HG03060 (cell line): ENCODE data around the gene IL1RAPL2.
"Not testable (repeated sequence)": the region's sequence is repeated elsewhere in the genome, so short reads cannot be mapped to it uniquely, and the experiment has no call there.

ENCODE experiments used
- ATAC-seq: cut with Tn5 transposase; IDR thresholded peaks from one replicate; pipeline ENCODE4 v1.9.1; 2021; ENCODE audit warnings: low read depth, moderate number of reproducible peaks; ENCODE audit not compliant: unreplicated experiment

The IL1RAPL2 gene

GRCh38 chrX:105753411-105753810 is 1187.4 kb downstream of the IL1RAPL2 start:
- ATAC-seq = no peak

- no peak for ATAC-seq
Measured at GRCh38 chrX:105754286-105754964, 1188.4 kb downstream of the IL1RAPL2 start.

GRCh38 chrX:105755109-105755508 is 1189.1 kb downstream of the IL1RAPL2 start:
- ATAC-seq = no peak

GRCh38 chrX:105758754-105759153 is 1192.8 kb downstream of the IL1RAPL2 start:
- no peak for ATAC-seq

GRCh38 chrX:105759598-105759997 is 1193.6 kb downstream of the IL1RAPL2 start:
- ATAC-seq = no peak

GRCh38 chrX:105765691-105766090 is 1199.7 kb downstream of the IL1RAPL2 start:
- ATAC-seq = no peak

- no peak for ATAC-seq
Measured at GRCh38 chrX:105773801-105774200, 1207.8 kb downstream of the IL1RAPL2 start.

GRCh38 chrX:105775679-105776078 is 1209.7 kb downstream of the IL1RAPL2 start:
- ATAC-seq = no peak

- ATAC-seq = no peak
Measured at GRCh38 chrX:105781804-105782203, 1215.8 kb downstream of the IL1RAPL2 start.

- not testable (repeated sequence) for ATAC-seq
Measured at GRCh38 chrX:105796877-105797276, 1230.9 kb downstream of the IL1RAPL2 start.

- no peak for ATAC-seq
Measured at GRCh38 chrX:105803891-105804290, 1237.9 kb downstream of the IL1RAPL2 start.

GRCh38 chrX:105805655-105806054 is 1239.7 kb downstream of the IL1RAPL2 start:
- not testable (repeated sequence) for ATAC-seq

- ATAC-seq = no peak
Measured at GRCh38 chrX:105816517-105816916, 1250.5 kb downstream of the IL1RAPL2 start.
